Mesodermal cell (in vitro differentiated cells): ENCODE data around the gene DAB2IP.

ENCODE experiments used
- H3K27ac ChIP-seq: 2 replicates; pipeline ENCODE4 v1.7.0; 2013; ENCODE audit warnings: mild to moderate bottlenecking, low read depth, low read length, moderate library complexity; ENCODE audit not compliant: severe bottlenecking
- H3K36me3 ChIP-seq: 2 replicates; pipeline ENCODE4 v1.7.1; 2013; ENCODE audit warnings: mild to moderate bottlenecking, low read length, moderate library complexity; ENCODE audit not compliant: control insufficient read depth, insufficient read depth
- H3K4me1 ChIP-seq: one replicate; pipeline ENCODE4 v1.7.1; 2013; ENCODE audit warnings: mild to moderate bottlenecking, low read length; ENCODE audit not compliant: insufficient read depth, control insufficient read depth, poor library complexity, severe bottlenecking
- H3K4me3 ChIP-seq: 2 replicates; pipeline ENCODE4 v1.7.0; 2013; ENCODE audit warnings: low read length, control low read depth, mild to moderate bottlenecking; ENCODE audit not compliant: insufficient read depth, poor library complexity, severe bottlenecking; ENCODE audit errors: extremely low read depth
- H3K9me3 ChIP-seq: 2 replicates; pipeline ENCODE4 v1.7.1; 2013; ENCODE audit warnings: mild to moderate bottlenecking, low read length, moderate library complexity; ENCODE audit not compliant: control insufficient read depth
- WGBS, 2 experiments: methylation state at CpG; one replicate each; pipeline ENCODE4 v1.1.5; 2013; ENCODE audit warnings: missing lambda C conversion rate in 2 of 2; ENCODE audit not compliant: insufficient coverage in 2 of 2; 5-methylcytosine and 5-hydroxymethylcytosine counted together

The DAB2IP gene

GRCh38 chr9:121662891-121663580 is 11.6 kb downstream of the DAB2IP start:
- H3K9me3 ChIP-seq, result no peaks in the 10 kb centered on the region
- WGBS, 2 experiments, result 61 to 65% methylated on average over 10 to 11 of the region's 11 CpGs
- H3K27ac ChIP-seq, result peak overlapping the region; percentile 94
- H3K36me3 ChIP-seq, result peaks cover 34% of the 10 kb centered on the region
- peaks cover 49% of the 10 kb centered on the region for H3K4me1 ChIP-seq
- no peak overlapping the region for H3K4me3 ChIP-seq

GRCh38 chr9:121663591-121663990 is 12.2 kb downstream of the DAB2IP start:
- peaks cover 49% of the 10 kb centered on the region for H3K4me1 ChIP-seq
- H3K36me3 ChIP-seq, result peaks cover 36% of the 10 kb centered on the region
- peak overlapping the region; percentile 94 for H3K27ac ChIP-seq
- no peaks in the 10 kb centered on the region for H3K9me3 ChIP-seq
- H3K4me3 ChIP-seq, result no peak overlapping the region
- WGBS, 2 experiments, result 91 to 92% methylated on average over 5 to 6 of the region's 7 CpGs

GRCh38 chr9:121666294-121666693 is 14.9 kb downstream of the DAB2IP start:
- Histone ChIP-seq H3K4me1 (peaks cover 36% of the 10 kb centered on the region), H3K27ac (no peak overlapping the region), H3K36me3 (peaks cover 50% of the 10 kb centered on the region), H3K4me3 (no peak overlapping the region), H3K9me3 (no peaks in the 10 kb centered on the region)
- 90 to 100% methylated on average over 2 to 5 of the region's 8 CpGs for WGBS, 2 experiments

GRCh38 chr9:121667214-121667613 is 15.8 kb downstream of the DAB2IP start:
- H3K36me3 ChIP-seq, result peaks cover 56% of the 10 kb centered on the region
- no peaks in the 10 kb centered on the region for H3K9me3 ChIP-seq
- H3K4me3 ChIP-seq, result no peak overlapping the region
- peaks cover 34% of the 10 kb centered on the region for H3K4me1 ChIP-seq
- 93 to 95% methylated on average over 6 of the region's 6 CpGs for WGBS, 2 experiments
- H3K27ac ChIP-seq, result no peak overlapping the region

GRCh38 chr9:121667890-121668289 is 16.5 kb downstream of the DAB2IP start:
- Histone ChIP-seq H3K9me3 (no peaks in the 10 kb centered on the region), H3K4me1 (peaks cover 33% of the 10 kb centered on the region), H3K4me3 (no peak overlapping the region), H3K36me3 (peaks cover 60% of the 10 kb centered on the region), H3K27ac (no peak overlapping the region)
- WGBS, 2 experiments, result 95 to 100% methylated on average over 3 to 4 of the region's 9 CpGs

- Histone ChIP-seq H3K4me3 (no peak overlapping the region), H3K36me3 (peaks cover 47% of the 10 kb centered on the region), H3K27ac (no peak overlapping the region), H3K4me1 (peaks cover 38% of the 10 kb centered on the region), H3K9me3 (no peaks in the 10 kb centered on the region)
- WGBS, 2 experiments, result 81 to 96% methylated on average over 5 of the region's 5 CpGs
Observed at GRCh38 chr9:121670431-121670830, 19.0 kb downstream of the DAB2IP start.

- Histone ChIP-seq H3K4me3 (no peak overlapping the region), H3K36me3 (peaks cover 42% of the 10 kb centered on the region), H3K27ac (no peak overlapping the region), H3K4me1 (peaks cover 45% of the 10 kb centered on the region), H3K9me3 (no peaks in the 10 kb centered on the region)
- WGBS, 2 experiments, result 85 to 100% methylated on average over 2 to 3 of the region's 5 CpGs
Observed at GRCh38 chr9:121671612-121672155, 20.2 kb downstream of the DAB2IP start.

- Histone ChIP-seq H3K4me1 (peaks cover 47% of the 10 kb centered on the region), H3K36me3 (peaks cover 42% of the 10 kb centered on the region), H3K4me3 (no peak overlapping the region), H3K27ac (no peak overlapping the region), H3K9me3 (no peaks in the 10 kb centered on the region)
- 84 to 94% methylated on average over 7 of the region's 7 CpGs for WGBS, 2 experiments
Observed at GRCh38 chr9:121672213-121672612, 20.8 kb downstream of the DAB2IP start.

- Histone ChIP-seq H3K27ac (no peak overlapping the region), H3K36me3 (peaks cover 39% of the 10 kb centered on the region), H3K9me3 (no peaks in the 10 kb centered on the region), H3K4me1 (peaks cover 47% of the 10 kb centered on the region), H3K4me3 (no peak overlapping the region)
- WGBS, 2 experiments, result no CpG with 5 or more reads among the region's 1 CpG
Observed at GRCh38 chr9:121672986-121673385, 21.6 kb downstream of the DAB2IP start.

- Histone ChIP-seq H3K4me1 (peaks cover 47% of the 10 kb centered on the region), H3K27ac (no peak overlapping the region), H3K36me3 (peaks cover 40% of the 10 kb centered on the region), H3K9me3 (no peaks in the 10 kb centered on the region), H3K4me3 (no peak overlapping the region)
- 96 to 99% methylated on average over 7 of the region's 7 CpGs for WGBS, 2 experiments
Observed at GRCh38 chr9:121673576-121673975, 22.1 kb downstream of the DAB2IP start.

GRCh38 chr9:121674017-121674416 is 22.6 kb downstream of the DAB2IP start:
- Histone ChIP-seq H3K36me3 (peaks cover 43% of the 10 kb centered on the region), H3K9me3 (no peaks in the 10 kb centered on the region), H3K27ac (no peak overlapping the region), H3K4me3 (no peak overlapping the region), H3K4me1 (peaks cover 47% of the 10 kb centered on the region)
- WGBS, 2 experiments, result 92 to 94% methylated on average over 4 to 5 of the region's 8 CpGs
